ENCODE data around the gene DNAI4. TPM values are rescaled to one million over a fixed set of nuclear protein-coding genes. Genes with fewer than 3 reads are reported as not detected.
"Not testable (repeated sequence)": the region's sequence is repeated elsewhere in the genome, so short reads cannot be mapped to it uniquely, and the experiment has no call there.

The DNAI4 gene
- polyA plus RNA-seq, 2 donors: 0.26 to 0.36 TPM

DNA sequence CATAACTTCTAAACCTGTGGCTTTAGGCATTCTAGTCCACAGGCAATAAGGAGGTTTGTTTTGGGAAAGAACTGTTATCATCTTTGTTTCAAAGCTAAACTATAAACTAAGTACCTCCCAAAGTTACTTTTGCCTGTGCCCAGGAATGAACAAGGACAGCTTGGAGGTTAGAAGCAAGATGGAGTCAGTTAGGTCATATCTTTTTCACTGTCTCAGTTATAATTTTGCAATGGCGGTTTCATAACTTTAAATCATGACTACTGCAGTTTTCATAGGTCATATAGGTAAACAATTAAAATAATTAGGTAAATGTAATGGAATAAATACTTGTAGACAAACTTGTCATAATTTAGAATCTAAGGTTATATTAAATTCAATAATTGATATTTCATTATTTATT, 9.5 kb downstream of the DNAI4 start:
- not testable (repeated sequence) for H3K27me3 ChIP-seq (ENCODE audit: control insufficient read depth in 1 of 2, insufficient read depth in 2 of 2, low read length in 2 of 2)
- WGBS, 2 donors: 93 to 97% methylated on average over 1 of the region's 1 CpG

GRCh38 chr1:66893712-66894111, 30.9 kb downstream of the DNAI4 start:
- 88 to 89% methylated on average over 3 of the region's 3 CpGs for WGBS, 2 donors
- no peak overlapping the region for H3K4me3 ChIP-seq (ENCODE audit: low read depth in 1 of 2, low read length in 2 of 2)
- no peaks in the 10 kb centered on the region for H3K4me1 ChIP-seq (ENCODE audit: control insufficient read depth in 2 of 2, insufficient read depth in 2 of 2, low read length in 1 of 2)
- H3K36me3 ChIP-seq (ENCODE audit: control insufficient read depth in 2 of 2, insufficient read depth in 2 of 2, low read length in 1 of 2): no peaks in the 10 kb centered on the region
- H3K9me3 ChIP-seq (ENCODE audit: control insufficient read depth in 2 of 2, insufficient read depth in 1 of 2, low read depth in 1 of 2, low read length in 1 of 2): no peaks in the 10 kb centered on the region
- H3K27me3 ChIP-seq (ENCODE audit: control insufficient read depth in 1 of 2, insufficient read depth in 2 of 2, low read length in 2 of 2): no peaks in the 10 kb centered on the region
- no peak overlapping the region for H3K27ac ChIP-seq (ENCODE audit: low read depth in 2 of 2, low read length in 1 of 2)

More for the DNA sequence above, 9.5 kb downstream of the DNAI4 start:
- not testable (repeated sequence) for H3K4me1 ChIP-seq (ENCODE audit: control insufficient read depth in 2 of 2, insufficient read depth in 2 of 2, low read length in 1 of 2); H3K27ac ChIP-seq (ENCODE audit: low read depth in 2 of 2, low read length in 1 of 2); H3K36me3 ChIP-seq (ENCODE audit: control insufficient read depth in 2 of 2, insufficient read depth in 2 of 2, low read length in 1 of 2); H3K9me3 ChIP-seq (ENCODE audit: control insufficient read depth in 2 of 2, insufficient read depth in 1 of 2, low read depth in 1 of 2, low read length in 1 of 2); H3K4me3 ChIP-seq (ENCODE audit: low read depth in 1 of 2, low read length in 2 of 2)

- Histone ChIP-seq H3K27ac (ENCODE audit: low read depth in 2 of 2, low read length in 1 of 2) (no peak overlapping the region), H3K4me3 (ENCODE audit: low read depth in 1 of 2, low read length in 2 of 2) (no peak overlapping the region), H3K36me3 (ENCODE audit: control insufficient read depth in 2 of 2, insufficient read depth in 2 of 2, low read length in 1 of 2) (no peaks in the 10 kb centered on the region), H3K4me1 (ENCODE audit: control insufficient read depth in 2 of 2, insufficient read depth in 2 of 2, low read length in 1 of 2) (no peaks in the 10 kb centered on the region), H3K9me3 (ENCODE audit: control insufficient read depth in 2 of 2, insufficient read depth in 1 of 2, low read depth in 1 of 2, low read length in 1 of 2) (no peaks in the 10 kb centered on the region), H3K27me3 (ENCODE audit: control insufficient read depth in 1 of 2, insufficient read depth in 2 of 2, low read length in 2 of 2) (no peaks in the 10 kb centered on the region)
- WGBS, 2 donors: 85 to 95% methylated on average over 1 of the region's 1 CpG
Measured at GRCh38 chr1:66890621-66891020, 34.0 kb downstream of the DNAI4 start.

- WGBS, 2 donors: 96 to 100% methylated on average over 1 of the region's 1 CpG
- H3K4me1 ChIP-seq (ENCODE audit: control insufficient read depth in 2 of 2, insufficient read depth in 2 of 2, low read length in 1 of 2): no peaks in the 10 kb centered on the region
Measured at GRCh38 chr1:66889030-66889429, 35.6 kb downstream of the DNAI4 start.

DNA sequence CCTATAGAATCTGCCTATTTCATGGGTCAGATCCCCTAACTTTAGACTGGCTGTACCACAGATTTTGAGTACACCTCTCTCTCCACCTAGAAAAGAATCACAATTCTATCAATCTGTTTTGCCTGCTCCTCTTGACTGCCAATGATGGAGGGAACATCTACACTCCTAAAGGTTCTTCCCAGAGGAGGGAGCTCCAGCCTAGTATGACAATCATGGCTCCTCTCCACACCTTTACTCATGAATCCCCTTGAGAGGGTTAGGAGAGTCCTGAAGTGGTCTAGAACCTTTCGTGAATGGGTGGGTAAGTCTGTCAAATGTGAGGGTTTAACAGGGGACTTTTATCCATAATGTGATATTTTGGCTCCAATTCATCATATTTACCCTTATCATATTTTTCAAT, 48.0 kb downstream of the DNAI4 start:
- no peaks in the 10 kb centered on the region for H3K27me3 ChIP-seq (ENCODE audit: control insufficient read depth in 1 of 2, insufficient read depth in 2 of 2, low read length in 2 of 2)
- 68 to 86% methylated on average over 1 of the region's 1 CpG for WGBS, 2 donors
- no peaks in the 10 kb centered on the region for H3K9me3 ChIP-seq (ENCODE audit: control insufficient read depth in 2 of 2, insufficient read depth in 1 of 2, low read depth in 1 of 2, low read length in 1 of 2)
- H3K27ac ChIP-seq (ENCODE audit: low read depth in 2 of 2, low read length in 1 of 2): no peak overlapping the region
- H3K4me3 ChIP-seq (ENCODE audit: low read depth in 1 of 2, low read length in 2 of 2): no peak overlapping the region
- H3K36me3 ChIP-seq (ENCODE audit: control insufficient read depth in 2 of 2, insufficient read depth in 2 of 2, low read length in 1 of 2): no peaks in the 10 kb centered on the region
- no peaks in the 10 kb centered on the region for H3K4me1 ChIP-seq (ENCODE audit: control insufficient read depth in 2 of 2, insufficient read depth in 2 of 2, low read length in 1 of 2)

More at GRCh38 chr1:66889030-66889429, 35.6 kb downstream of the DNAI4 start:
- Histone ChIP-seq H3K4me3 (ENCODE audit: low read depth in 1 of 2, low read length in 2 of 2) (no peak overlapping the region), H3K27ac (ENCODE audit: low read depth in 2 of 2, low read length in 1 of 2) (no peak overlapping the region), H3K27me3 (ENCODE audit: control insufficient read depth in 1 of 2, insufficient read depth in 2 of 2, low read length in 2 of 2) (no peaks in the 10 kb centered on the region), H3K9me3 (ENCODE audit: control insufficient read depth in 2 of 2, insufficient read depth in 1 of 2, low read depth in 1 of 2, low read length in 1 of 2) (no peaks in the 10 kb centered on the region), H3K36me3 (ENCODE audit: control insufficient read depth in 2 of 2, insufficient read depth in 2 of 2, low read length in 1 of 2) (no peaks in the 10 kb centered on the region)

GRCh38 chr1:66873111-66873510, 51.5 kb downstream of the DNAI4 start:
- 89 to 90% methylated on average over 5 of the region's 5 CpGs for WGBS, 2 donors
- Histone ChIP-seq H3K4me1 (ENCODE audit: control insufficient read depth in 2 of 2, insufficient read depth in 2 of 2, low read length in 1 of 2) (no peaks in the 10 kb centered on the region), H3K4me3 (ENCODE audit: low read depth in 1 of 2, low read length in 2 of 2) (no peak overlapping the region), H3K27ac (ENCODE audit: low read depth in 2 of 2, low read length in 1 of 2) (no peak overlapping the region), H3K9me3 (ENCODE audit: control insufficient read depth in 2 of 2, insufficient read depth in 1 of 2, low read depth in 1 of 2, low read length in 1 of 2) (no peaks in the 10 kb centered on the region), H3K36me3 (ENCODE audit: control insufficient read depth in 2 of 2, insufficient read depth in 2 of 2, low read length in 1 of 2) (no peaks in the 10 kb centered on the region), H3K27me3 (ENCODE audit: control insufficient read depth in 1 of 2, insufficient read depth in 2 of 2, low read length in 2 of 2) (no peaks in the 10 kb centered on the region)

DNA sequence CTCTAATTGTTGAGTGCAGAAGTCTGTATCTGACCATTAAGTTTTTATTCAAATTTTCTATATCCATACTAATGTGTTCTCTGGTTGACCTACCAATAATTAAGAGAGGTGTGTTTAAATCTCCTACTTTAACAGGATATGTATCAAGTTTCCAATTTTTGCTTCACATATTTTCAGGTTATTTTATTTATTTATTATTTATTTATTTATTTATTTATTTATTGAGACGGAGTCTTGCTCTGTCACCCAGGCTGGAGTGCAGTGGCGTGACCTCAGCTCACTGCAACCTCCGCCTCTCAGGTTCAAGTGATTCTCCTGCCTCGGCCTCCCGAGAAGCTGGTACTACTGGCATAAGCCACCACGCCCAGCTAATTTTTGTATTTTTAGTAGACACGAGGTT, 52.6 kb downstream of the DNAI4 start:
- not testable (repeated sequence) for H3K9me3 ChIP-seq (ENCODE audit: control insufficient read depth in 2 of 2, insufficient read depth in 1 of 2, low read depth in 1 of 2, low read length in 1 of 2); H3K27me3 ChIP-seq (ENCODE audit: control insufficient read depth in 1 of 2, insufficient read depth in 2 of 2, low read length in 2 of 2); H3K4me3 ChIP-seq (ENCODE audit: low read depth in 1 of 2, low read length in 2 of 2); H3K4me1 ChIP-seq (ENCODE audit: control insufficient read depth in 2 of 2, insufficient read depth in 2 of 2, low read length in 1 of 2); H3K27ac ChIP-seq (ENCODE audit: low read depth in 2 of 2, low read length in 1 of 2); H3K36me3 ChIP-seq (ENCODE audit: control insufficient read depth in 2 of 2, insufficient read depth in 2 of 2, low read length in 1 of 2)
- WGBS, 2 donors: 85 to 95% methylated on average over 7 of the region's 7 CpGs

- no peaks in the 10 kb centered on the region for H3K27me3 ChIP-seq (ENCODE audit: control insufficient read depth in 1 of 2, insufficient read depth in 2 of 2, low read length in 2 of 2)
- no peak overlapping the region for H3K27ac ChIP-seq (ENCODE audit: low read depth in 2 of 2, low read length in 1 of 2)
- H3K36me3 ChIP-seq (ENCODE audit: control insufficient read depth in 2 of 2, insufficient read depth in 2 of 2, low read length in 1 of 2): no peaks in the 10 kb centered on the region
- 84% methylated on average over 2 of the region's 2 CpGs for WGBS, 2 donors
- H3K4me3 ChIP-seq (ENCODE audit: low read depth in 1 of 2, low read length in 2 of 2): no peak overlapping the region
- H3K4me1 ChIP-seq (ENCODE audit: control insufficient read depth in 2 of 2, insufficient read depth in 2 of 2, low read length in 1 of 2): no peaks in the 10 kb centered on the region
- no peaks in the 10 kb centered on the region for H3K9me3 ChIP-seq (ENCODE audit: control insufficient read depth in 2 of 2, insufficient read depth in 1 of 2, low read depth in 1 of 2, low read length in 1 of 2)
Measured at GRCh38 chr1:66867501-66867900, 57.2 kb downstream of the DNAI4 start.

- Histone ChIP-seq H3K4me1 (ENCODE audit: control insufficient read depth in 2 of 2, insufficient read depth in 2 of 2, low read length in 1 of 2) (no peaks in the 10 kb centered on the region), H3K27ac (ENCODE audit: low read depth in 2 of 2, low read length in 1 of 2) (no peak overlapping the region), H3K36me3 (ENCODE audit: control insufficient read depth in 2 of 2, insufficient read depth in 2 of 2, low read length in 1 of 2) (no peaks in the 10 kb centered on the region), H3K9me3 (ENCODE audit: control insufficient read depth in 2 of 2, insufficient read depth in 1 of 2, low read depth in 1 of 2, low read length in 1 of 2) (no peaks in the 10 kb centered on the region), H3K27me3 (ENCODE audit: control insufficient read depth in 1 of 2, insufficient read depth in 2 of 2, low read length in 2 of 2) (no peaks in the 10 kb centered on the region), H3K4me3 (ENCODE audit: low read depth in 1 of 2, low read length in 2 of 2) (no peak overlapping the region)
- 80 to 81% methylated on average over 3 of the region's 3 CpGs for WGBS, 2 donors
Measured at GRCh38 chr1:66860529-66860928, 64.1 kb downstream of the DNAI4 start.

DNA sequence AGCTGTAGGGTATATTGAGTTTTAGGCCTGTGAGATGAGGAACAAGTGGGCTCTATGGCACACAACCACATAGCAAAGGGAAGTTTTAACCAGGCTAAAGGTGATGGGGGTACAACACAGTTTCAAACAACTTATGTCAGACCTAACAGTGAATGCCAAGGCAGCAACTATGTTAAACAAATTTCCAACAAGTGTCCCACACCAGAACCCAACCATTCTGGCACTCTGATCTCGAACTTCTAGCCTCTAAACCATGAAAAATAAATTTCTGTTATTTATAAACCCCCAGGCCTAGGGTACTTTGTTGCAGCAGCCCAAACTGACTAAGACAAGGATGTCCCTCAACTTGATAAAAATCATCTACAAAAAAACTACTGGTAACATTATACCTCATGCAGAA, 71.3 kb downstream of the DNAI4 start:
- no peak overlapping the region for H3K27ac ChIP-seq (ENCODE audit: low read depth in 2 of 2, low read length in 1 of 2)
- H3K4me1 ChIP-seq (ENCODE audit: control insufficient read depth in 2 of 2, insufficient read depth in 2 of 2, low read length in 1 of 2): no peaks in the 10 kb centered on the region
- H3K9me3 ChIP-seq (ENCODE audit: control insufficient read depth in 2 of 2, insufficient read depth in 1 of 2, low read depth in 1 of 2, low read length in 1 of 2): no peaks in the 10 kb centered on the region
- no peaks in the 10 kb centered on the region for H3K36me3 ChIP-seq (ENCODE audit: control insufficient read depth in 2 of 2, insufficient read depth in 2 of 2, low read length in 1 of 2)
- H3K27me3 ChIP-seq (ENCODE audit: control insufficient read depth in 1 of 2, insufficient read depth in 2 of 2, low read length in 2 of 2): no peaks in the 10 kb centered on the region
- H3K4me3 ChIP-seq (ENCODE audit: low read depth in 1 of 2, low read length in 2 of 2): no peak overlapping the region
- WGBS, 2 donors: 64% methylated on average over 1 of the region's 1 CpG

Measured in esophagus (tissue), 2 donors.